MCF 10A (cell line): ENCODE data around the gene AP2B1. TPM values are rescaled to one million over a fixed set of nuclear protein-coding genes. Genes with fewer than 3 reads are reported as not detected.
"Not testable (repeated sequence)": the region's sequence is repeated elsewhere in the genome, so short reads cannot be mapped to it uniquely, and the experiment has no call there.

Source experiments
- BruUV-seq: library from RNA; stranded (reverse); fragments of 400-500 nt; replicated peaks from 2 replicates; lab custom pipeline; 2021; lab: Mats Ljungman, UMichigan
- CTCF ChIA-PET: fragments of 300-600 bp; sonication (Branson Sonifier 250); formaldehyde crosslinking; extraction: SDS; loops from one replicate; lab custom pipeline; 2021; ENCODE audit warnings: antibody characterized with exemption, inconsistent platforms; lab: Yijun Ruan, JAX
- POLR2A ChIA-PET: fragments of 300-600, 350-650 bp; sonication (Branson Sonifier 250); formaldehyde crosslinking; extraction: SDS; loops from one replicate; lab custom pipeline; 2020; ENCODE audit warnings: antibody characterized with exemption, inconsistent platforms; lab: Yijun Ruan, JAX
- DNase-seq: peaks from one replicate; pipeline ENCODE4 v3.0.0-alpha.2; 2018; ENCODE audit not compliant: unreplicated experiment
- H3K27ac Mint-ChIP-seq: one replicate; pipeline ENCODE4 v1.8.0; 2022; ENCODE audit warnings: mild to moderate bottlenecking, low read depth, mixed read lengths; ENCODE audit not compliant: unreplicated experiment
- H3K27me3 Mint-ChIP-seq: one replicate; pipeline ENCODE4 v1.8.0; 2022; ENCODE audit warnings: mixed read lengths; ENCODE audit not compliant: insufficient read depth, unreplicated experiment
- H3K36me3 Mint-ChIP-seq: one replicate; pipeline ENCODE4 v1.8.0; 2022; ENCODE audit warnings: mild to moderate bottlenecking, moderate library complexity, mixed read lengths; ENCODE audit not compliant: insufficient read depth, unreplicated experiment
- H3K4me1 Mint-ChIP-seq: one replicate; pipeline ENCODE4 v1.8.0; 2022; ENCODE audit warnings: mixed read lengths; ENCODE audit not compliant: insufficient read depth, unreplicated experiment
- H3K4me3 Mint-ChIP-seq: one replicate; pipeline ENCODE4 v1.8.0; 2022; ENCODE audit warnings: mild to moderate bottlenecking, moderate library complexity, mixed read lengths; ENCODE audit not compliant: unreplicated experiment
- H3K9me3 Mint-ChIP-seq: one replicate; pipeline ENCODE4 v1.8.0; 2022; ENCODE audit warnings: mixed read lengths; ENCODE audit not compliant: unreplicated experiment
- CTCF ChIP-seq: fragments of 200-600 bp; IDR thresholded peaks from one replicate; pipeline ENCODE4 v1.8.0; 2022; ENCODE audit warnings: antibody characterized with exemption, mild to moderate bottlenecking; ENCODE audit not compliant: unreplicated experiment
- intact Hi-C: fragments of 100-400 bp; cut with micrococcal nuclease; formaldehyde crosslinking; loops from 2 replicates; pipeline ENCODE4 v1.14.1; 2022
- total RNA-seq: library from RNA; stranded (reverse); gene quantifications from 2 replicates; pipeline ENCODE4 v1.2.3, GENCODE V29; 2022

AP2B1 gene
- total RNA-seq, 1 experiment from 2014 or later: 227 TPM

GRCh38 chr17:35603674-35604073, 16.6 kb downstream of the AP2B1 start:
- POLR2A ChIA-PET: interaction anchor here (1.0 to 1.7 kb wide), 5 partner anchors 10 to 50 kb away, joined by 3 to 4 read pairs (median 3); no protein-coding TSS in a partner anchor
- Mint-ChIP-seq H3K27me3 (no peaks in the 10 kb centered on the region), H3K4me3 (no peak overlapping the region), H3K27ac (no peak overlapping the region), H3K9me3 (no peaks in the 10 kb centered on the region), H3K4me1 (no peaks in the 10 kb centered on the region), H3K36me3 (peaks cover 87% of the 10 kb centered on the region)
- intact Hi-C loops: no loop called here
- no TSS peak for BruUV-seq
- TF ChIP-seq CTCF: no peak
- no peak for DNase-seq
- CTCF ChIA-PET: interaction anchor here (0.8 to 5.2 kb wide), 2 partner anchors 9 to 15 kb away, joined by 3 to 41 read pairs; no protein-coding TSS in a partner anchor

- DNase-seq: no peak
- no peak overlapping the region for H3K4me3 Mint-ChIP-seq
- H3K27ac Mint-ChIP-seq: peak overlapping the region; percentile 11
- POLR2A ChIA-PET: interaction anchor here (0.9 to 1.5 kb wide), 3 partner anchors 15 to 26 kb away, joined by 3 to 4 read pairs (median 3); partner anchors contain the start of gene AP2B1
- H3K9me3 Mint-ChIP-seq: no peaks in the 10 kb centered on the region
- H3K36me3 Mint-ChIP-seq: peaks cover 88% of the 10 kb centered on the region
- H3K4me1 Mint-ChIP-seq: no peaks in the 10 kb centered on the region
- CTCF ChIA-PET: interaction anchor here (0.6 to 1.7 kb wide), 5 partner anchors 8 to 159 kb away, joined by 3 to 5 read pairs (median 4); no protein-coding TSS in a partner anchor
- H3K27me3 Mint-ChIP-seq: no peaks in the 10 kb centered on the region
- intact Hi-C loops: no loop called here
- no peak for TF ChIP-seq CTCF
- no TSS peak for BruUV-seq
These were observed 18.6 kb downstream of the AP2B1 start for GRCh38 chr17:35605678-35606077.

DNA sequence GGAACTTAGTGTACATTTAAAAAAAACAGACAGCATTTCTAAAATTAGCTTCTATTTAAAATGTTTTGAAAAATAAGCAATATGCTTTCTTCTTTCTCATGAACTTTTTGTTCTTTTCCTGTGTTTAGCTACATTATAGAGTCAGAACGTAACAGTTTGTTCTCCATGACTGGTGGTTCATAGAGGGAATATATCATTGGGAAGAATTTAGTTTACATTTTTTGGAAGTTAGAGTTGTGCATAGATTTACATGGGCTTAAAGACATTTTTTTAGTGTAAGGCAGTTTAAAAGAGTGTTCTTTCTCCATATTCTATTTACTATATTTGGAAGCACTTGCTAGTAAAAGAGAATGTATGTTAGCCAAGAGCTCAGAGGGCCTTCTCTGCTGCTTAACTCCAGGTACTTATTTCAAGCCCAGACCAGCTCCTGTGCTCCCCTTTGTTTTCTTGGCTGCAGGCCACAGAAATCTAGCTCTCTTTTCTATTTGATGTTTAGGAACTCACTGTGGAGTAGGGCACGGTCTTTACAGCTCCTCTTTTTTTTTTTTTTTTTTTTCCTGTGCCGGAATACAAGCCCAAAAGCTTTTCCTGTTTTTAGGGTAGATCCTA, 20.2 kb downstream of the AP2B1 start:
- H3K27me3 Mint-ChIP-seq: no peaks in the 10 kb centered on the region
- no peak overlapping the region for H3K27ac Mint-ChIP-seq
- peaks cover 88% of the 10 kb centered on the region for H3K36me3 Mint-ChIP-seq
- ChIA-PET CTCF (interaction anchor here (0.5 to 3.1 kb wide), 4 partner anchors 8 to 217 kb away, joined by 4 to 20 read pairs (median 5); no protein-coding TSS in a partner anchor), POLR2A (interaction anchor here (0.7 to 1.6 kb wide), 3 partner anchors 17 to 36 kb away, joined by 3 to 6 read pairs (median 4); no protein-coding TSS in a partner anchor)
- H3K4me3 Mint-ChIP-seq: no peak overlapping the region
- no peaks in the 10 kb centered on the region for H3K4me1 Mint-ChIP-seq
- DNase-seq: no peak
- no TSS peak for BruUV-seq
- no peaks in the 10 kb centered on the region for H3K9me3 Mint-ChIP-seq
- no peak for TF ChIP-seq CTCF
- intact Hi-C loops: no loop called here

GRCh38 chr17:35609831-35610230, 22.7 kb downstream of the AP2B1 start:
- H3K4me3 Mint-ChIP-seq: no peak overlapping the region
- ChIA-PET POLR2A (no interaction called here), CTCF (interaction anchor here (3.1 kb wide), 1 partner anchor 138 kb away, joined by 20 read pairs; no protein-coding TSS in a partner anchor)
- no peaks in the 10 kb centered on the region for H3K4me1 Mint-ChIP-seq
- no peak for DNase-seq
- intact Hi-C loops: loop anchor here (5.0 kb wide), 1 partner anchor 197 kb away; the partner anchor contains the start of gene TAF15
- no peaks in the 10 kb centered on the region for H3K9me3 Mint-ChIP-seq
- no peak for TF ChIP-seq CTCF
- H3K27me3 Mint-ChIP-seq: no peaks in the 10 kb centered on the region
- H3K36me3 Mint-ChIP-seq: peaks cover 93% of the 10 kb centered on the region
- BruUV-seq: no TSS peak
- H3K27ac Mint-ChIP-seq: no peak overlapping the region

DNA sequence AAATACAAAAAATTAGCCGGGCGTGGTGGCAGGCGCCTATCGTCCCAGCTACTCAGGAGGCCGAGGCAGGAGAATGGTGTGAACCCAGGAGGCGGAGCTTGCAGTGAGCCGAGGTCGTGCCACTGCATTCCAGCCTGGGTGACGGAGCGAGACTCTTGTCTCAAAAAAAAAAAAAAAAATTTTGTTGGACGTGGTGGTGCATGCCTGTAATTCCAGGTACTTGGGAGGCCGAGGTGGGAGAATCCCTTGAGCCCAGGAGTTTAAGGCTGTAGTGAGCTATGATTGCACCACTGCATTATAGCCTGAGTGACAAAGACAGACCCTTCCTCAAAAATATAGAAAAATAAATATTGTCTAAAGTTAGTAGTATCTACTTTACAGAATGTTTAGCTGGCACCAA, 23.6 kb downstream of the AP2B1 start:
- not testable (repeated sequence) for H3K4me3 Mint-ChIP-seq, H3K9me3 Mint-ChIP-seq, DNase-seq, H3K4me1 Mint-ChIP-seq, BruUV-seq, H3K27ac Mint-ChIP-seq, H3K27me3 Mint-ChIP-seq
- intact Hi-C loops: loop anchor here (5.0 kb wide), 1 partner anchor 197 kb away; the partner anchor contains the start of gene TAF15
- ChIA-PET POLR2A (interaction anchor here (0.6 kb wide), 1 partner anchor 17 kb away, joined by 3 read pairs; no protein-coding TSS in a partner anchor), CTCF (interaction anchor here (0.6 to 4.9 kb wide), 5 partner anchors 12 to 136 kb away, joined by 3 to 150 read pairs (median 5); no protein-coding TSS in a partner anchor)
- H3K36me3 Mint-ChIP-seq: peaks cover 88% of the 10 kb centered on the region
